Endothelial cell of umbilical vein (primary cell): ENCODE results near the gene PTPRT. TPM values are rescaled to one million over a fixed set of nuclear protein-coding genes. Genes with fewer than 3 reads are reported as not detected.

Experiments
- BruUV-seq: library from RNA; stranded (reverse); fragments of 400-500 nt; replicated peaks from 2 replicates; lab custom pipeline; 2021; lab: Mats Ljungman, UMichigan
- CTCF ChIA-PET: fragments of 300-600, 350-600 bp; sonication (Branson Sonifier 250); formaldehyde crosslinking; loops from one replicate; lab custom pipeline; 2021; ENCODE audit warnings: antibody characterized with exemption, inconsistent platforms; lab: Charles Lee
- POLR2A ChIA-PET: fragments of 300-600, 350-600 bp; sonication (Branson Sonifier 250); formaldehyde crosslinking; loops from one replicate; lab custom pipeline; 2021; ENCODE audit warnings: antibody characterized with exemption, inconsistent platforms; lab: Charles Lee
- DNase-seq: peaks from one replicate; pipeline ENCODE4 v3.0.0-alpha.2; 2011; ENCODE audit warnings: low read depth, low spot score
- FAIRE-seq: peaks from 2 replicates; lab custom pipeline; 2011; peaks lifted over from hg19 to GRCh38; lab: Jason Lieb, UNC
- H2AFZ ChIP-seq: 2 replicates; pipeline ENCODE4 v1.6.0; 2012; ENCODE audit warnings: low read depth, low read length, control low read depth, inconsistent platforms
- H3K27ac ChIP-seq: 2 replicates; pipeline ENCODE4 v1.5.1; 2011; ENCODE audit warnings: low read depth, mild to moderate bottlenecking, control low read depth, low read length, moderate library complexity; ENCODE audit not compliant: insufficient read depth
- H3K27me3 ChIP-seq, 2 experiments: 2 replicates each; pipeline versions ENCODE4 v1.6.0 to v1.6.1; 2011; ENCODE audit warnings: low read length in 2 of 2, mixed read lengths in 1 of 2; ENCODE audit not compliant: control insufficient read depth in 2 of 2, insufficient read depth in 2 of 2
- H3K36me3 ChIP-seq, 2 experiments: 2 replicates in 1 of 2; 3 replicates in 1 of 2; pipeline ENCODE4 v1.5.1; 2011; ENCODE audit warnings: low read length in 2 of 2, mild to moderate bottlenecking in 1 of 2, moderate library complexity in 1 of 2; ENCODE audit not compliant: control insufficient read depth in 2 of 2, insufficient read depth in 2 of 2; ENCODE audit errors: extremely low read depth in 1 of 2
- H3K4me1 ChIP-seq: 3 replicates; pipeline ENCODE4 v1.5.1; 2011; ENCODE audit warnings: mild to moderate bottlenecking, low read length; ENCODE audit not compliant: control insufficient read depth, insufficient read depth; ENCODE audit errors: extremely low read depth
- H3K4me2 ChIP-seq: 2 replicates; pipeline ENCODE4 v1.6.1; 2011; ENCODE audit warnings: low read length, control low read depth, mixed read lengths; ENCODE audit not compliant: insufficient read depth
- H3K4me3 ChIP-seq, 3 experiments: fragments of 200-600 bp in 1 of 3; sonication (generic), shearing (Covaris generic) in 1 of 3; replicated peaks in 1 of 3; 2 replicates each; pipeline ENCODE4 v1.5.1; 2011 to 2016; ENCODE audit warnings: control low read depth in 3 of 3, low read length in 3 of 3, mild to moderate bottlenecking in 2 of 3, inconsistent platforms in 1 of 3, low read depth in 1 of 3, moderate library complexity in 1 of 3; ENCODE audit not compliant: insufficient read depth in 1 of 3
- H3K79me2 ChIP-seq: 2 replicates; pipeline ENCODE4 v1.6.0; 2012; ENCODE audit warnings: low read length, inconsistent platforms; ENCODE audit not compliant: control insufficient read depth, insufficient read depth
- H3K9ac ChIP-seq: replicated peaks from 2 replicates; pipeline ENCODE3; 2011; ENCODE audit warnings: low read length, control low read depth; ENCODE audit not compliant: insufficient read depth; ENCODE audit errors: extremely low read depth
- H3K9me1 ChIP-seq: replicated peaks from 3 replicates; pipeline ENCODE4 v1.6.0; 2011; ENCODE audit warnings: mild to moderate bottlenecking, low read length; ENCODE audit not compliant: control insufficient read depth, insufficient read depth; ENCODE audit errors: extremely low read depth
- H3K9me3 ChIP-seq: replicated peaks from 2 replicates; pipeline ENCODE4 v1.5.1; 2012; ENCODE audit warnings: low read length, inconsistent platforms; ENCODE audit not compliant: control insufficient read depth, insufficient read depth
- H4K20me1 ChIP-seq: replicated peaks from 2 replicates; pipeline ENCODE3; 2011; ENCODE audit warnings: mild to moderate bottlenecking, low read length; ENCODE audit not compliant: control insufficient read depth, insufficient read depth; ENCODE audit errors: extremely low read depth
- CTCF ChIP-seq, 2 donors: IDR thresholded peaks; 1 replicate in 1 of 2; 2 replicates in 1 of 2; pipeline ENCODE4 v1.5.1; 2011; ENCODE audit warnings: low read length in 2 of 2, mild to moderate bottlenecking in 2 of 2, moderate library complexity in 2 of 2, control low read depth in 1 of 2, inconsistent platforms in 1 of 2, low read depth in 1 of 2; ENCODE audit not compliant: insufficient read depth in 1 of 2; ENCODE audit errors: extremely low read depth in 1 of 2
- EZH2 ChIP-seq: IDR thresholded peaks from 2 replicates; pipeline ENCODE4 v1.6.1; 2012; ENCODE audit warnings: borderline replicate concordance, low read depth, mild to moderate bottlenecking, moderate library complexity, low read length, inconsistent platforms; ENCODE audit not compliant: severe bottlenecking
- FOS ChIP-seq: IDR thresholded peaks from 2 replicates; pipeline ENCODE4 v1.6.1; 2011; ENCODE audit warnings: mild to moderate bottlenecking, low read length, moderate library complexity, borderline replicate concordance; ENCODE audit not compliant: insufficient read depth
- GATA2 ChIP-seq: IDR thresholded peaks from 2 replicates; pipeline ENCODE4 v1.7.0; 2011; ENCODE audit warnings: low read depth, mild to moderate bottlenecking, moderate library complexity, mixed read lengths, low read length; ENCODE audit not compliant: insufficient read length, insufficient read depth
- JUN ChIP-seq: IDR thresholded peaks from 2 replicates; pipeline ENCODE4 v1.6.1; 2011; ENCODE audit warnings: borderline replicate concordance, low read depth; ENCODE audit not compliant: insufficient read length, insufficient read depth
- MAX ChIP-seq: IDR thresholded peaks from 2 replicates; pipeline ENCODE4 v1.6.1; 2011; ENCODE audit not compliant: insufficient read depth, insufficient read length
- MYC ChIP-seq: IDR thresholded peaks from one replicate; pipeline ENCODE4 v1.6.1; 2011; ENCODE audit warnings: mild to moderate bottlenecking, low read depth, low read length
- POLR2A ChIP-seq: IDR thresholded peaks from 2 replicates; pipeline ENCODE4 v1.6.1; 2012; ENCODE audit warnings: low read depth, mild to moderate bottlenecking, control low read depth, low read length
- POLR2AphosphoS5 ChIP-seq: IDR thresholded peaks from 2 replicates; pipeline ENCODE4 v1.6.1; 2012; ENCODE audit warnings: low read depth, mild to moderate bottlenecking, control low read depth, low read length, moderate library complexity; ENCODE audit not compliant: insufficient read depth
- dilution Hi-C: fragments of 300-500 bp; cut with MboI; formaldehyde crosslinking; loops from one replicate; pipeline ENCODE4 v1.15.0; 2019; ENCODE audit warnings: low sequenced_read_pairs; ENCODE audit not compliant: extremely low pct_ligation_motif_present
- intact Hi-C: fragments of 100-400 bp; cut with micrococcal nuclease; formaldehyde crosslinking; loops from one replicate; pipeline ENCODE4 v1.10.0; 2022
- polyA plus RNA-seq, 4 experiments: library from polyadenylated mRNA; depleted of rRNA in 3 of 4; stranded (reverse) in 3 of 4; unstranded in 1 of 4; fragments of >200 nt; gene quantifications; 2 replicates each; pipeline versions ENCODE4 v1.2.1 to v1.2.3, GENCODE V29; 2011 to 2012; ENCODE audit warnings: missing spikeins in 1 of 4
- total RNA-seq: library from RNA; stranded (reverse); gene quantifications from 2 replicates; pipeline ENCODE4 v1.2.3, GENCODE V29; 2021

Gene PTPRT
- total and polyA plus RNA-seq, 2 donors (not counting 3 experiments of a cell fraction or from before 2014, with no cell fraction given) = not detected

- ChIA-PET POLR2A (no interaction called here), CTCF (no interaction called here)
- Histone ChIP-seq H3K79me2 (no peaks in the 10 kb centered on the region), H4K20me1 (no peaks in the 10 kb centered on the region), H3K27ac (no peak overlapping the region), H3K4me3 (no peak overlapping the region), H3K36me3 (no peaks in the 10 kb centered on the region), H2AFZ (no peak overlapping the region), H3K4me2 (no peak overlapping the region), H3K27me3 (no peaks in the 10 kb centered on the region), H3K9me1 (no peaks in the 10 kb centered on the region), H3K9ac (no peak overlapping the region), H3K9me3 (no peaks in the 10 kb centered on the region), H3K4me1 (no peaks in the 10 kb centered on the region)
- no peak for FAIRE-seq
- no peak for DNase-seq
- dilution Hi-C loops = no loop called here
- TF ChIP-seq EZH2 = no peak
- no peak for TF ChIP-seq POLR2A
- TF ChIP-seq MYC = no peak
- no peak for TF ChIP-seq GATA2
- no peak for TF ChIP-seq CTCF (IDR thresholded peaks at IDR 0.05; ENCODE audit: extremely low read depth in 1 of 2, insufficient read depth in 1 of 2, low read depth in 1 of 2, low read length in 2 of 2)
- TF ChIP-seq FOS = no peak
- no peak for TF ChIP-seq POLR2AphosphoS5
- TF ChIP-seq JUN = no peak
- TF ChIP-seq MAX = no peak
- intact Hi-C loops = no loop called here
- BruUV-seq = no TSS peak
Observed at GRCh38 chr20:43095034-43095433, 94.7 kb downstream of the PTPRT start.
